ENCODE results near the gene ARHGEF39. TPM values are rescaled to one million over a fixed set of nuclear protein-coding genes. Genes with fewer than 3 reads are reported as not detected.

Gene ARHGEF39
- total and polyA plus RNA-seq, 4 donors: 0.47 to 1.4 (median 1.3) TPM

DNA sequence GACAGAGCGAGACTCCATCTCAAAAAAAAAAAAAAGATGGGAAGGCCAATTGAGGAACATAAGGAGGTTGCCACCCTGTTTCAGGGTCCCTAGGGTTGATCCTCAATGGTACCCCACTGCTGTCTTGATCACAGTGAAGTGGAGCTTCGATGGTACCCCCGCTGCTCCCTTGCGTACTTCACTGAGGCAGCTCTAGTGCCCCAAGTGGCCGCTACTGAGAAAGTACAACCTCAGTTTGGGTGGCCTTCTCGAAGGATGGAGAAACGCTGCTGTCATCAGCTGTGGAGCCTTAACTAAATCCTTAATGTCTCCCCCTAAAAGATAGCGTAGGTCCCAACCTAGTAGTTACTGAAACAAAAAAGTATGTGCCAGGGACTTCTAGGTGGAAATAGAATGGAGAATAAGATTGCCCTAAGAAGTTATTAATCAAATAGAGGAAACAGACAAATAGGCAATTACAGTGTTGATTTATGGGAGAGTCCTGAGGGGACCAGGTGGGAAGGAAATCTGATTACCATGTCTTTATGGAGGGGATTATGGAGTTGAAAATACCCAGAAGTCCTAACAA, 53.7 kb downstream of the ARHGEF39 start:
- 19 to 20% methylated on average over 8 of the region's 8 CpGs for WGBS, 2 donors

GRCh38 chr9:35609820-35610163, 55.2 kb downstream of the ARHGEF39 start:
- Histone ChIP-seq H3K27ac (ENCODE audit: low read depth in 1 of 2, low read length in 1 of 2) (no peak overlapping the region), H3K4me3 (no peak overlapping the region), H3K27me3 (ENCODE audit: control insufficient read depth in 3 of 3, insufficient read depth in 3 of 3, low read length in 2 of 3) (no peaks in the 10 kb centered on the region), H3K9ac (ENCODE audit: insufficient read depth in 1 of 2, low read length in 2 of 2) (no peak overlapping the region), H3K36me3 (ENCODE audit: control insufficient read depth in 4 of 4, insufficient read depth in 4 of 4, low read length in 4 of 4) (peaks cover 2 to 23% (median 12%) of the 10 kb centered on the region in 4 donors), H3K9me3 (ENCODE audit: control insufficient read depth in 4 of 4, insufficient read depth in 3 of 4, low read length in 3 of 4) (no peaks in the 10 kb centered on the region), H3K4me1 (ENCODE audit: control insufficient read depth in 5 of 5, insufficient read depth in 5 of 5, low read length in 5 of 5) (peaks cover 0 to 14% (median 10%) of the 10 kb centered on the region in 5 donors)
- ATAC-seq (ENCODE audit: insufficient read depth, low FRiP score) (no peak), DNase-seq (no peak)
- 88 to 95% methylated on average over 13 of the region's 13 CpGs for WGBS, 2 donors
- TF ChIP-seq CTCF (IDR thresholded peaks at IDR 0.05; ENCODE audit: control extremely low read depth, extremely low read depth): no peak

More for the DNA sequence above, 53.7 kb downstream of the ARHGEF39 start:
- peak; percentile 46 for TF ChIP-seq CTCF (IDR thresholded peaks at IDR 0.05; ENCODE audit: control extremely low read depth, extremely low read depth)
- ATAC-seq (ENCODE audit: insufficient read depth, low FRiP score) (no peak), DNase-seq (peak; percentile 27 to 47 (median 41))
- H3K36me3 ChIP-seq (ENCODE audit: control insufficient read depth in 4 of 4, insufficient read depth in 4 of 4, low read length in 4 of 4): peaks cover 2 to 23% (median 12%) of the 10 kb centered on the region in 4 donors
- no peak overlapping the region for H3K9ac ChIP-seq (ENCODE audit: insufficient read depth in 1 of 2, low read length in 2 of 2)
- no peak overlapping the region for H3K4me3 ChIP-seq
- no peak overlapping the region for H3K27ac ChIP-seq (ENCODE audit: low read depth in 1 of 2, low read length in 1 of 2)
- H3K9me3 ChIP-seq (ENCODE audit: control insufficient read depth in 4 of 4, insufficient read depth in 3 of 4, low read length in 3 of 4): no peaks in the 10 kb centered on the region
- peaks cover 0 to 2% (median 2%) of the 10 kb centered on the region in 3 donors for H3K27me3 ChIP-seq (ENCODE audit: control insufficient read depth in 3 of 3, insufficient read depth in 3 of 3, low read length in 2 of 3)
- peaks cover 0 to 8% (median 5%) of the 10 kb centered on the region in 5 donors for H3K4me1 ChIP-seq (ENCODE audit: control insufficient read depth in 5 of 5, insufficient read depth in 5 of 5, low read length in 5 of 5)

Small RNA genes lying within 50 kb of the gene (small RNA-seq; reads per million reads assigned to genes)
- gene RMRP (ENCODE audit: low replicate concordance) (not detected), gene RN7SL22P (ENCODE audit: low replicate concordance) (not detected)

Other genes with a start within 250 kb of the ARHGEF39 start
- gene RUSC2, start 175.1 kb downstream of the ARHGEF39 start, total RNA-seq: 10 to 100 TPM; 12.2 to 25.7 TPM
- 10 to 100 TPM; 12.8 to 16.6 TPM for gene RUSC2, start 175.1 kb downstream of the ARHGEF39 start, polyA plus RNA-seq
- gene TESK1, start 59.9 kb downstream of the ARHGEF39 start, total RNA-seq: 10 to 100 TPM; 13.7 to 46.9 TPM
- gene TESK1, start 59.9 kb downstream of the ARHGEF39 start, polyA plus RNA-seq: 10 to 100 TPM; 20.8 to 40.1 TPM
- 1 to 10 TPM; 5.2 to 6.6 TPM for gene CD72, start 46.8 kb downstream of the ARHGEF39 start, total RNA-seq
- 10 to 100 TPM in 1 of 2 donors, 1 to 10 TPM in 1; 3.1 to 10.6 TPM for gene CD72, start 46.8 kb downstream of the ARHGEF39 start, polyA plus RNA-seq
- gene SIT1, start 14.3 kb downstream of the ARHGEF39 start, total RNA-seq: 1 to 10 TPM in 1 of 2 donors, under 1 TPM in 1; 0.92 to 3.8 TPM
- gene SIT1, start 14.3 kb downstream of the ARHGEF39 start, polyA plus RNA-seq: 1 to 10 TPM in 1 of 2 donors, under 1 TPM in 1; 0.87 to 1.9 TPM
- gene RMRP, start 7.2 kb downstream of the ARHGEF39 start, total RNA-seq: over 10,000 TPM; 30,229 to 39,735 TPM
- 100 to 1,000 TPM in 1 of 2 donors, 10 to 100 TPM in 1; 44.8 to 325 TPM for gene RMRP, start 7.2 kb downstream of the ARHGEF39 start, polyA plus RNA-seq
- 10 to 100 TPM in 1 of 2 donors, 1 to 10 TPM in 1; 9.9 to 32.8 TPM for gene CCDC107, start 6.9 kb downstream of the ARHGEF39 start, total RNA-seq
- gene CCDC107, start 6.9 kb downstream of the ARHGEF39 start, polyA plus RNA-seq: 10 to 100 TPM; 29.2 to 53.9 TPM
- 1 to 10 TPM in 1 of 2 donors, under 1 TPM in 1; 0.88 to 1.6 TPM for gene CA9, start 8.7 kb upstream of the ARHGEF39 start, total RNA-seq
- gene CA9, start 8.7 kb upstream of the ARHGEF39 start, polyA plus RNA-seq: 1 to 10 TPM; 1.1 to 2.4 TPM
- 100 to 1,000 TPM in 1 of 2 donors, 10 to 100 TPM in 1; 96.0 to 229 TPM for gene TPM2, start 24.7 kb upstream of the ARHGEF39 start, total RNA-seq
- gene TPM2, start 24.7 kb upstream of the ARHGEF39 start, polyA plus RNA-seq: 100 to 1,000 TPM; 189 to 494 TPM
- 100 to 1,000 TPM; 206 to 501 TPM for gene TLN1, start 67.0 kb upstream of the ARHGEF39 start, total RNA-seq
- gene TLN1, start 67.0 kb upstream of the ARHGEF39 start, polyA plus RNA-seq: 100 to 1,000 TPM in 1 of 2 donors, 10 to 100 TPM in 1; 71.5 to 319 TPM
- 10 to 100 TPM; 25.1 to 43.3 TPM for gene CREB3, start 67.5 kb upstream of the ARHGEF39 start, total RNA-seq
- 10 to 100 TPM; 38.7 to 39.0 TPM for gene CREB3, start 67.5 kb upstream of the ARHGEF39 start, polyA plus RNA-seq
- gene GBA2, start 84.0 kb upstream of the ARHGEF39 start, total RNA-seq: 10 to 100 TPM; 42.4 to 78.7 TPM
- gene GBA2, start 84.0 kb upstream of the ARHGEF39 start, polyA plus RNA-seq: 10 to 100 TPM; 44.2 to 48.2 TPM
- 10 to 100 TPM; 13.0 to 33.2 TPM for gene RGP1, start 84.1 kb upstream of the ARHGEF39 start, total RNA-seq
- 10 to 100 TPM; 11.7 to 12.9 TPM for gene RGP1, start 84.1 kb upstream of the ARHGEF39 start, polyA plus RNA-seq
- 1 to 10 TPM in 1 of 2 donors, not detected in 1; 1.6 TPM for gene MSMP, start 89.1 kb upstream of the ARHGEF39 start, total RNA-seq
- gene MSMP, start 89.1 kb upstream of the ARHGEF39 start, polyA plus RNA-seq: 1 to 10 TPM in 1 of 2 donors, under 1 TPM in 1; 0.62 to 1.2 TPM
- 10 to 100 TPM; 16.0 to 16.1 TPM for gene NPR2, start 126.4 kb upstream of the ARHGEF39 start, total RNA-seq
- gene NPR2, start 126.4 kb upstream of the ARHGEF39 start, polyA plus RNA-seq: 10 to 100 TPM in 1 of 2 donors, 1 to 10 TPM in 1; 6.2 to 11.1 TPM
- 10 to 100 TPM; 11.1 to 20.6 TPM for gene SPAG8, start 147.1 kb upstream of the ARHGEF39 start, total RNA-seq
- 1 to 10 TPM; 5.8 to 6.9 TPM for gene SPAG8, start 147.1 kb upstream of the ARHGEF39 start, polyA plus RNA-seq
- 10 to 100 TPM; 19.9 to 64.9 TPM for gene HINT2, start 149.8 kb upstream of the ARHGEF39 start, total RNA-seq
- gene HINT2, start 149.8 kb upstream of the ARHGEF39 start, polyA plus RNA-seq: 100 to 1,000 TPM in 1 of 2 donors, 10 to 100 TPM in 1; 52.6 to 112 TPM
- gene FAM221B, start 163.5 kb upstream of the ARHGEF39 start, total RNA-seq: under 1 TPM; 0.14 to 0.25 TPM
- under 1 TPM; 0.10 to 0.13 TPM for gene FAM221B, start 163.5 kb upstream of the ARHGEF39 start, polyA plus RNA-seq
- gene TMEM8B, start 164.0 kb upstream of the ARHGEF39 start, total RNA-seq: 10 to 100 TPM; 11.6 to 13.1 TPM
- gene TMEM8B, start 164.0 kb upstream of the ARHGEF39 start, polyA plus RNA-seq: 1 to 10 TPM; 6.3 to 6.6 TPM
- not detected for gene OR13J1, start 205.2 kb upstream of the ARHGEF39 start, total RNA-seq
- gene OR13J1, start 205.2 kb upstream of the ARHGEF39 start, polyA plus RNA-seq: not detected
- 10 to 100 TPM in 1 of 2 donors, not detected in 1; 14.1 TPM for gene HRCT1, start 241.0 kb upstream of the ARHGEF39 start, total RNA-seq
- gene HRCT1, start 241.0 kb upstream of the ARHGEF39 start, polyA plus RNA-seq: 1 to 10 TPM; 1.7 to 6.3 TPM
- 1 to 10 TPM; 3.7 to 6.7 TPM for gene SPAAR, start 244.3 kb upstream of the ARHGEF39 start, total RNA-seq
- 1 to 10 TPM; 5.7 to 5.8 TPM for gene SPAAR, start 244.3 kb upstream of the ARHGEF39 start, polyA plus RNA-seq